Heart left ventricle (tissue), 16 donors: ENCODE results near the gene BTBD19. TPM values are rescaled to one million over a fixed set of nuclear protein-coding genes. Genes with fewer than 3 reads are reported as not detected.

Experiments used
- ATAC-seq, 4 donors: fragments of 200-7000 bp; cut with Tn5 transposase; one replicate each; pipeline ENCODE4 v1.9.1; 2020 to 2022; ENCODE audit warnings: moderate library complexity in 4 of 4, mild to moderate bottlenecking in 3 of 4, moderate number of reproducible peaks in 1 of 4
- DNase-seq, 5 donors: peaks; one replicate each; pipeline ENCODE4 v3.0.0-alpha.2; 2020
- H3K27ac ChIP-seq, 12 donors: fragments of 200-600 bp; sonication (generic) in 4 of 12; one replicate each; pipeline versions ENCODE4 v1.5.0 to v1.8.0; 2016 to 2022; ENCODE audit warnings: mild to moderate bottlenecking in 2 of 12
- H3K27me3 ChIP-seq, 9 donors: fragments of 200-600 bp; sonication (generic) in 2 of 9; one replicate each; pipeline versions ENCODE4 v1.5.1 to v1.8.0; 2016 to 2022; ENCODE audit warnings: mild to moderate bottlenecking in 3 of 9
- H3K36me3 ChIP-seq, 9 donors: fragments of 200-600 bp; sonication (generic) in 2 of 9; one replicate each; pipeline versions ENCODE4 v1.5.0 to v1.8.0; 2018 to 2022; ENCODE audit warnings: mild to moderate bottlenecking in 2 of 9
- H3K4me1 ChIP-seq, 12 donors: fragments of 200-600 bp; sonication (generic) in 4 of 12; one replicate each; pipeline versions ENCODE4 v1.5.0 to v1.8.0; 2016 to 2022; ENCODE audit warnings: mild to moderate bottlenecking in 3 of 12
- H3K4me3 ChIP-seq, 12 donors: fragments of 200-600 bp; sonication (generic) in 4 of 12; one replicate each; pipeline versions ENCODE4 v1.5.0 to v1.8.0; 2017 to 2022; ENCODE audit warnings: mild to moderate bottlenecking in 9 of 12, moderate library complexity in 4 of 12
- H3K9me3 ChIP-seq, 12 donors: fragments of 200-600 bp; sonication (generic) in 4 of 12; one replicate each; pipeline versions ENCODE4 v1.5.0 to v1.8.0; 2016 to 2022; ENCODE audit warnings: mild to moderate bottlenecking in 1 of 12
- POLR2A ChIP-seq, 2 donors: fragments of 450-650 bp; IDR thresholded peaks; one replicate each; pipeline ENCODE4 v1.6.1; 2017; ENCODE audit warnings: antibody characterized with exemption in 2 of 2, mild to moderate bottlenecking in 2 of 2, moderate library complexity in 2 of 2
- WGBS, 4 donors: extraction: QIAGEN DNeasy Blood & Tissue Kit in 2 of 4; methylation state at CpG; one replicate each; pipeline versions ENCODE4 v1.1.5 to v1.1.7; 2013 to 2018; 5-methylcytosine and 5-hydroxymethylcytosine counted together
- intact Hi-C, 10 donors: fragments of 100-400 bp; cut with DNase I; formaldehyde crosslinking; loops; one replicate each; pipeline versions ENCODE4 v1.11.1 to v1.14.2; 2022
- polyA plus RNA-seq, 2 donors: library from polyadenylated mRNA; stranded (reverse); fragments of 200-250 nt; gene quantifications; one replicate each; pipeline ENCODE4 v1.2.3, GENCODE V29; 2013
- total RNA-seq, 9 donors: library from RNA; depleted of rRNA in 2 of 9; stranded (reverse); fragments of >200 nt in 2 of 9; fragmentation: NEBNext Ultra II Directional in 3 of 9; extraction: Animal tissue kit (Norgen Biotek cat#: 25700) in 3 of 9; gene quantifications; one replicate each; pipeline versions ENCODE4 v1.1.0 to v1.2.4, GENCODE V29; 2016 to 2023
- TF ChIP-seq, protein P1 (sequence below), 12 donors: fragments of 200-600 bp; sonication (generic) in 4 of 12; IDR thresholded peaks; one replicate each; pipeline versions ENCODE4 v1.5.0 to v1.8.0; 2018 to 2022; ENCODE audit warnings: antibody characterized with exemption in 12 of 12, mild to moderate bottlenecking in 5 of 12
- donor health status: ischemic (EF 13 %, LVEDD 7.1; RV severe dilation, severe dysfunction).
- donor health status: healthy with polysubstance abuse.
- donor health status: DM: no; HTN: yes; CAD: no.
- donor health status: DM: no; HTN: no; CAD: no.
- donor health status: ischemic (EF 25% LVEDD 6.9; RV normal size, moderate dysfunction).
- donor health status: ischemic (EF 25% LVEDD 5.7; RV mildly dilated, moderate dysfunction).
- donor health status: healthy.
- donor health status: DM: yes; HTN: yes; CAD: no.
- donor health status: ischemic (EF 35%, LVEDD 5.7; RV mildly dilated, moderate dysfunction).
- donor health status: nonischemic (EF 11% LVEDD 7.7; RV severe dilation, severe dysfunction).
- donor health status: DM: yes; HTN: yes; CAD: no.
- donor health status: PGD.
- donor health status: ischemic (EF 29% LVEDD 5.4; RV normal size, mild dysfunction).
- donor health status: nonischemic (EF 23%, LVEDD 6.1; RV moderate dilation, normal function).

Gene BTBD19
- total and polyA plus RNA-seq, 11 donors = 0.56 to 7.4 (median 2.8) TPM

DNA sequence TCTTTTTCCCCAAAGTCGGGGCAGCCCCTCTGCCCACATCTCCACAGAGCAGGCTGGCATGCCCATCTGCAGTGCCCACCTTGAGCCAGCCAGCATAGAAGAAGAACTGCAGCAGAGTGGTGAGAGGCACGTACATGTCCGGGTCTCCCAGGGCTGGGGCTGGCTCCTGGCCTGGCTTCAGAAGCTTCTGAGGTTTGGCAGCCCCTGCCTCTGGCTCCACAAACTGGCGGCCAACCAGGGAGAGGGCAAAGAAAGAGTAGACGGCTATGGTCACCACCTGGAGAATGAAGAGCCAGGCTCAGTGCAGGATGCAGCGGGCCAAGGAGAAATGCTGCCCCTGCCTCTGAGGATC is 23.3 kb upstream of the BTBD19 start:
- Histone ChIP-seq H3K9me3 (no peaks in the 10 kb centered on the region), H3K4me3 (peak overlapping the region in 2 of 12 donors; percentile 58 to 60), H3K27me3 (no peaks in the 10 kb centered on the region), H3K4me1 (peaks cover 0 to 33% (median 25%) of the 10 kb centered on the region in 12 donors), H3K27ac (no peak overlapping the region), H3K36me3 (peaks cover 0 to 21% (median 14%) of the 10 kb centered on the region in 9 donors)
- WGBS, 4 donors = 81 to 90% (median 87%) methylated on average over 6 of the region's 6 CpGs
- no peak for ATAC-seq
- no peak for TF ChIP-seq POLR2A (IDR thresholded peaks at IDR 0.05)
- TF ChIP-seq, protein P1, sequence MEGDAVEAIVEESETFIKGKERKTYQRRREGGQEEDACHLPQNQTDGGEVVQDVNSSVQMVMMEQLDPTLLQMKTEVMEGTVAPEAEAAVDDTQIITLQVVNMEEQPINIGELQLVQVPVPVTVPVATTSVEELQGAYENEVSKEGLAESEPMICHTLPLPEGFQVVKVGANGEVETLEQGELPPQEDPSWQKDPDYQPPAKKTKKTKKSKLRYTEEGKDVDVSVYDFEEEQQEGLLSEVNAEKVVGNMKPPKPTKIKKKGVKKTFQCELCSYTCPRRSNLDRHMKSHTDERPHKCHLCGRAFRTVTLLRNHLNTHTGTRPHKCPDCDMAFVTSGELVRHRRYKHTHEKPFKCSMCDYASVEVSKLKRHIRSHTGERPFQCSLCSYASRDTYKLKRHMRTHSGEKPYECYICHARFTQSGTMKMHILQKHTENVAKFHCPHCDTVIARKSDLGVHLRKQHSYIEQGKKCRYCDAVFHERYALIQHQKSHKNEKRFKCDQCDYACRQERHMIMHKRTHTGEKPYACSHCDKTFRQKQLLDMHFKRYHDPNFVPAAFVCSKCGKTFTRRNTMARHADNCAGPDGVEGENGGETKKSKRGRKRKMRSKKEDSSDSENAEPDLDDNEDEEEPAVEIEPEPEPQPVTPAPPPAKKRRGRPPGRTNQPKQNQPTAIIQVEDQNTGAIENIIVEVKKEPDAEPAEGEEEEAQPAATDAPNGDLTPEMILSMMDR (IDR thresholded peaks at IDR 0.05) = no peak
- intact Hi-C loops = loop anchor here in 7 of 10 donors (5.0 to 10.0 kb wide), 9 partner anchors 42 to 520 kb away; partner anchors contain the start of genes HECTD3 (in 3 of the 7), UROD (in 3 of the 7), EIF2B3 (in 2 of the 7) and KIF2C (in 1 of the 7)
- DNase-seq = peak in 1 of 5 donors; percentile 21

DNA sequence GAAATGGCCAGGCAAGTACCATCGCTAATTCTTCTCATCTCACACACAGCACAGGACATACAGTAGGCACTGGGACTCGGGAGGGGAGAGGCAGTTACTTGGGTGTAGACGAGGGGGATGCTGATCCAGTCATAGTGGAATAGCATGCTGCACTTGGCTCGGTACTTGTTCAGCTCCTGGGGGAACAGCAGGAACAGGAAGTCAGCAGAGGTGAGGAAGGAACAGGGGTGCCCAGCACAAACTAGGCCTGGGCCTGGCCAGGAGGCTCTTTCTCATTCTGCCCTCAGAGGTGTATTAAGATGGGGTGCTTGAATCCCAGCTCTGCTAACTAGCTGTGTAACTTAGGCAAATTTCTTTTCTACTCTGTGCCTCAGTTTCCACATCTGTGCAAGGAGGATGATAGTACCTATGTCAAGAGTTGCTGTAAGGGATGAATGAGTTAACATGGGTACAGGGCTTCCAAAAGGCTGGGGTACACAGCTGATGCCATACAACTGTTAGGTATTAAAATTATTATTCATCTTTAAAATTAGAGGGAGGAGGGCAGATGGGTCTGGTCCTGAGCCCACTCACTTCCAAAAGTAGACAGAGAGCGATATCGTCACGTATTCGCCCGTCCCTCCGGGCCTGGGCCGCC is 22.7 kb upstream of the BTBD19 start:
- TF ChIP-seq POLR2A (IDR thresholded peaks at IDR 0.05) = no peak
- TF ChIP-seq, protein P1 (IDR thresholded peaks at IDR 0.05) = no peak
- Histone ChIP-seq H3K9me3 (no peaks in the 10 kb centered on the region), H3K4me1 (peaks cover 0 to 33% (median 25%) of the 10 kb centered on the region in 12 donors), H3K27ac (peak overlapping the region in 11 of 12 donors; percentile 11 to 68 (median 53)), H3K36me3 (peaks cover 0 to 15% (median 9%) of the 10 kb centered on the region in 9 donors), H3K27me3 (no peaks in the 10 kb centered on the region), H3K4me3 (peak overlapping the region; percentile 2 to 63 (median 52))
- ATAC-seq (no peak), DNase-seq (no peak)
- intact Hi-C loops = loop anchor here in 7 of 10 donors (2.0 to 10.0 kb wide), 10 partner anchors 42 to 519 kb away; partner anchors contain the start of genes HECTD3 (in 3 of the 7), UROD (in 3 of the 7), EIF2B3 (in 2 of the 7) and RNU5D-1 (in 2 of the 7)
- WGBS, 4 donors = 30 to 36% (median 33%) methylated on average over 11 of the region's 11 CpGs

DNA sequence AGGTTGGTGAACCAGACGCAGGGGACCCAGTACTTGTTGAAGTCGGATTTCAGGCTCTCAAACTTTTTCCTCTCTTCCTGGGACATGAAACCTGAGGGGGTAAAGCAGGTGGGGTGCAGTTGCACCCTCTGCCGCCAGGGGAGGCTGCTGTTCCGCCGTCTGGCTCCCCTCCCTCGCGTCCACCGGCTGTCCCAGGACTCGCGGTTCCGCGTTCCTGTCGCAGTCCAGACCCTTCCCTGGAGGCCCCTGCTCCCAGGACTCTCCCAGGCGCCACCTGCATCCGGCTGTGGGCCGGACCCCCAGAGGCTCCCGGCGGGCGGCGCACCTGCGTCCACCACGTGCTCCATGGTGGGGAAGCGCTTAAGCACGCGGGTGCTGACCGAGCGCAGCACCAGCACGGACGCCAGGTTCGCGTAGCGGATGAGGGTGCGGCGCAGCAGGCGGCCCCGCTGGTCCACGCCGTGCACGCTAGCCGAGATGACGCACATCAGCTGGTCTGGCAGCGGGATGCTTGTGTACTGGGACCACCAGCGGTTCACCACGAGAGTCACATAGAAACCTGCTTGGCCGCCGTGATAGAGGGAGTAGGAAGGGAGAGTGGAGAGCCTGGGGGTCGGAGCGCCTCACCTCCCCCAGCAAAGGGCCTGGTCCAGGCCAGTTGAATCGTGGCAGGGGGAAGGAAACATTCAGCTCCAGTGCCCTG is 22.0 kb upstream of the BTBD19 start:
- Histone ChIP-seq H3K36me3 (peaks cover 0 to 8% (median 4%) of the 10 kb centered on the region in 9 donors), H3K27me3 (no peaks in the 10 kb centered on the region), H3K4me3 (peak overlapping the region; percentile 2 to 63 (median 52)), H3K9me3 (no peaks in the 10 kb centered on the region), H3K4me1 (peaks cover 0 to 33% (median 25%) of the 10 kb centered on the region in 12 donors), H3K27ac (peak overlapping the region in 11 of 12 donors; percentile 11 to 68 (median 53))
- 7 to 12% (median 8%) methylated on average over 42 to 49 of the region's 49 CpGs for WGBS, 4 donors
- ATAC-seq (peak; percentile 56 to 77 (median 71)), DNase-seq (peak; percentile 64 to 87 (median 68))
- no peak for TF ChIP-seq POLR2A (IDR thresholded peaks at IDR 0.05)
- TF ChIP-seq, protein P1 (IDR thresholded peaks at IDR 0.05) = peak; percentile 93 to 99 (median 98)
- intact Hi-C loops = loop anchor here in 7 of 10 donors (2.0 to 10.0 kb wide), 10 partner anchors 41 to 519 kb away; partner anchors contain the start of genes HECTD3 (in 3 of the 7), UROD (in 3 of the 7), EIF2B3 (in 2 of the 7) and RNU5D-1 (in 2 of the 7)
